B cell (primary cell): ENCODE measurements around the gene MED15. TPM values are rescaled to one million over a fixed set of nuclear protein-coding genes. Genes with fewer than 3 reads are reported as not detected.

Experiments
- ATAC-seq: fragments of 200-7000 bp; cut with Tn5 transposase; one replicate; pipeline ENCODE4 v1.10.0; 2021; ENCODE audit warnings: low read depth, mild to moderate bottlenecking, moderate number of reproducible peaks, moderate library complexity
- CTCF ChIA-PET: fragments of 350-600 bp; sonication (Branson Sonifier 250); formaldehyde crosslinking; loops from one replicate; lab custom pipeline; 2021; ENCODE audit warnings: antibody characterized with exemption, inconsistent platforms; lab: Charles Lee
- POLR2A ChIA-PET: fragments of 350-600 bp; sonication (Branson Sonifier 250); formaldehyde crosslinking; loops from one replicate; lab custom pipeline; 2021; ENCODE audit warnings: antibody characterized with exemption; lab: Charles Lee
- DNase-seq: peaks from one replicate; pipeline ENCODE4 v3.0.0; 2013
- H2AFZ ChIP-seq: 2 replicates; pipeline ENCODE4 v1.6.1; 2012; ENCODE audit warnings: mild to moderate bottlenecking, low read depth, low read length; ENCODE audit not compliant: insufficient read depth, poor library complexity, severe bottlenecking
- H3K27ac ChIP-seq, 2 donors: 1 replicate in 1 of 2; 2 replicates in 1 of 2; pipeline ENCODE4 v1.5.1; 2012 to 2013; ENCODE audit warnings: low read length in 2 of 2, mild to moderate bottlenecking in 2 of 2, moderate library complexity in 1 of 2
- H3K27me3 ChIP-seq, 4 experiments: fragments of 200-600 bp in 1 of 4; sonication (generic) in 1 of 4; replicated peaks in 1 of 4; 1 replicate in 2 of 4; 2 replicates in 2 of 4; pipeline versions ENCODE4 v1.6.1 to v1.7.0; 2013 to 2016; ENCODE audit warnings: low read length in 3 of 4, mild to moderate bottlenecking in 2 of 4, mixed read lengths in 1 of 4, moderate library complexity in 1 of 4; ENCODE audit not compliant: insufficient read depth in 4 of 4, control insufficient read depth in 3 of 4; ENCODE audit errors: control extremely low read depth in 1 of 4
- H3K36me3 ChIP-seq, 2 experiments: replicated peaks in 1 of 2; 1 replicate in 1 of 2; 2 replicates in 1 of 2; pipeline versions ENCODE4 v1.6.1 to v1.7.1; 2013; ENCODE audit warnings: low read length in 1 of 2; ENCODE audit not compliant: insufficient read depth in 2 of 2, control insufficient read depth in 1 of 2; ENCODE audit errors: control extremely low read depth in 1 of 2, extremely low read depth in 1 of 2
- H3K4me1 ChIP-seq, 2 donors: fragments of 200-600 bp in 1 of 2; sonication (generic) in 1 of 2; 1 replicate in 1 of 2; 2 replicates in 1 of 2; pipeline versions ENCODE4 v1.5.1 to v1.6.1; 2013 to 2017; ENCODE audit warnings: low read length in 2 of 2; ENCODE audit not compliant: control insufficient read depth in 2 of 2, insufficient read depth in 2 of 2
- H3K4me2 ChIP-seq: replicated peaks from 2 replicates; pipeline ENCODE3; 2012; ENCODE audit warnings: mild to moderate bottlenecking, low read depth, low read length; ENCODE audit not compliant: poor library complexity, severe bottlenecking
- H3K4me3 ChIP-seq, 5 experiments: fragments of 200-600 bp in 1 of 5; sonication (generic) in 1 of 5; 1 replicate in 3 of 5; 2 replicates in 2 of 5; pipeline versions ENCODE4 v1.5.1 to v1.7.0; 2011 to 2016; ENCODE audit warnings: low read length in 4 of 5, mild to moderate bottlenecking in 4 of 5, low read depth in 2 of 5, control low read depth in 1 of 5, moderate library complexity in 1 of 5; ENCODE audit not compliant: insufficient read depth in 1 of 5; ENCODE audit errors: control extremely low read depth in 1 of 5, extremely low read depth in 1 of 5
- H3K79me2 ChIP-seq: fragments of 200-600 bp; sonication (generic); one replicate; pipeline ENCODE4 v1.6.0; 2016; ENCODE audit warnings: low read length; ENCODE audit not compliant: control insufficient read depth, insufficient read depth
- H3K9ac ChIP-seq: fragments of 200-600 bp; sonication (generic); 2 replicates; pipeline ENCODE4 v1.6.1; 2017; ENCODE audit warnings: mild to moderate bottlenecking, low read length, moderate library complexity
- H3K9me3 ChIP-seq, 3 donors: one replicate each; pipeline versions ENCODE4 v1.6.1 to v1.7.1; 2013; ENCODE audit warnings: low read length in 2 of 3; ENCODE audit not compliant: control insufficient read depth in 2 of 3, insufficient read depth in 1 of 3; ENCODE audit errors: control extremely low read depth in 1 of 3
- H4K20me1 ChIP-seq: 2 replicates; pipeline ENCODE4 v1.6.0; 2012; ENCODE audit warnings: mild to moderate bottlenecking, low read length; ENCODE audit not compliant: insufficient read depth, control insufficient read depth, poor library complexity, severe bottlenecking
- H3K27ac Mint-ChIP-seq: one replicate; pipeline ENCODE4 v1.8.0; 2021; ENCODE audit warnings: mixed read lengths
- H3K27me3 Mint-ChIP-seq: one replicate; pipeline ENCODE4 v1.8.0; 2021; ENCODE audit warnings: mixed read lengths
- H3K4me1 Mint-ChIP-seq: one replicate; pipeline ENCODE4 v1.8.0; 2021; ENCODE audit warnings: mixed read lengths
- H3K4me3 Mint-ChIP-seq: one replicate; pipeline ENCODE4 v1.8.0; 2021; ENCODE audit warnings: mixed read lengths
- H3K9me3 Mint-ChIP-seq: one replicate; pipeline ENCODE4 v1.8.0; 2022; ENCODE audit warnings: mixed read lengths; ENCODE audit not compliant: insufficient read depth
- CTCF ChIP-seq: fragments of 200-600 bp; IDR thresholded peaks from one replicate; pipeline ENCODE4 v1.8.0; 2022; ENCODE audit warnings: antibody characterized with exemption, mild to moderate bottlenecking
- EZH2 ChIP-seq: IDR thresholded peaks from 2 replicates; pipeline ENCODE4 v1.6.1; 2012; ENCODE audit warnings: borderline replicate concordance, low read depth, mild to moderate bottlenecking, moderate library complexity, low read length; ENCODE audit not compliant: insufficient read depth, poor library complexity, severe bottlenecking
- WGBS: methylation state at CpG from one replicate; pipeline ENCODE4 v1.1.5; 2013; ENCODE audit warnings: missing lambda C conversion rate; ENCODE audit not compliant: insufficient coverage; 5-methylcytosine and 5-hydroxymethylcytosine counted together
- intact Hi-C: fragments of 100-400 bp; cut with micrococcal nuclease; formaldehyde crosslinking; loops from one replicate; pipeline ENCODE4 v1.10.0; 2022
- polyA plus RNA-seq: library from polyadenylated mRNA; depleted of rRNA; stranded (reverse); fragments of >200 nt; gene quantifications from 2 replicates; pipeline ENCODE4 v1.2.3, GENCODE V29; 2012
- total RNA-seq, 2 donors: library from RNA; stranded (reverse); fragments of 120-200 nt in 1 of 2; gene quantifications; 1 replicate in 1 of 2; 2 replicates in 1 of 2; pipeline versions ENCODE4 v1.2.3 to v1.2.4, GENCODE V29; 2013 to 2022

The MED15 gene
- total and polyA plus RNA-seq, 2 donors (not counting 1 experiment from before 2014, with no cell fraction given): 109 to 134 TPM

GRCh38 chr22:20464912-20465758 lies 42.3 kb upstream of the MED15 start:
- Histone ChIP-seq H3K27me3 (no peaks in the 10 kb centered on the region), H3K9ac (peak overlapping the region; percentile 45), H3K79me2 (peaks cover 13% of the 10 kb centered on the region), H4K20me1 (no peaks in the 10 kb centered on the region), H3K4me2 (peak overlapping the region; percentile 71), H2AFZ (peak overlapping the region; percentile 70), H3K9me3 (peaks cover 0 to 19% (median 0%) of the 10 kb centered on the region in 3 donors), H3K4me3 (peak overlapping the region in 1 of 5 experiments; percentile 20), H3K27ac (peak overlapping the region; percentile 87 to 89), H3K4me1 (peaks cover 35 to 38% of the 10 kb centered on the region in 2 donors), H3K36me3 (peaks cover 0 to 24% of the 10 kb centered on the region in 2 experiments)
- Mint-ChIP-seq H3K9me3 (no peaks in the 10 kb centered on the region), H3K27me3 (no peaks in the 10 kb centered on the region), H3K4me1 (peaks cover 49% of the 10 kb centered on the region), H3K4me3 (peak overlapping the region; percentile 80), H3K27ac (peak overlapping the region; percentile 100)
- DNase-seq: no peak
- TF ChIP-seq CTCF (no peak), EZH2 (no peak)
- intact Hi-C loops: loop anchor here (1.0 kb wide), 1 partner anchor 30 kb away; the partner anchor contains the start of gene KLHL22
- ChIA-PET POLR2A (interaction anchor here (1.6 to 2.4 kb wide), 3 partner anchors 30 to 47 kb away, joined by 7 to 13 read pairs (median 11); partner anchors contain the start of genes KLHL22 and MED15), CTCF (interaction anchor here (1.3 to 3.7 kb wide), 5 partner anchors 9 to 47 kb away, joined by 7 to 35 read pairs (median 9); partner anchors contain the start of gene MED15)
- WGBS: 98% methylated on average over 29 of the region's 32 CpGs
- no peak for ATAC-seq

- H3K27me3 Mint-ChIP-seq: no peaks in the 10 kb centered on the region
- no peak for DNase-seq
- Histone ChIP-seq H3K36me3 (peaks cover 0 to 29% of the 10 kb centered on the region in 2 experiments), H3K4me1 (peaks cover 35 to 38% of the 10 kb centered on the region in 2 donors), H4K20me1 (no peaks in the 10 kb centered on the region), H3K27me3 (no peaks in the 10 kb centered on the region), H3K79me2 (peaks cover 13% of the 10 kb centered on the region), H3K27ac (peak overlapping the region in 1 of 2 donors; percentile 87), H3K9me3 (peaks cover 0 to 19% (median 0%) of the 10 kb centered on the region in 3 donors), H3K9ac (no peak overlapping the region), H3K4me3 (no peak overlapping the region), H2AFZ (no peak overlapping the region), H3K4me2 (no peak overlapping the region)
- peaks cover 49% of the 10 kb centered on the region for H3K4me1 Mint-ChIP-seq
- WGBS: 88% methylated on average over 3 of the region's 5 CpGs
- ATAC-seq: no peak
- peak overlapping the region; percentile 100 for H3K27ac Mint-ChIP-seq
- no peaks in the 10 kb centered on the region for H3K9me3 Mint-ChIP-seq
- no peak for TF ChIP-seq CTCF
- TF ChIP-seq EZH2: no peak
- POLR2A ChIA-PET: no interaction called here
- H3K4me3 Mint-ChIP-seq: peak overlapping the region; percentile 24
- CTCF ChIA-PET: interaction anchor here (3.1 kb wide), 1 partner anchor 11 kb away, joined by 9 read pairs; no protein-coding TSS in a partner anchor
- intact Hi-C loops: no loop called here
Observed at GRCh38 chr22:20465759-20466077, 41.7 kb upstream of the MED15 start.
